Activated CD4-positive, alpha-beta memory T cell treated with anti-CD3 and anti-CD28 coated beads for 36 hours (primary cell): ENCODE data around the gene CDH26. TPM values are rescaled to one million over a fixed set of nuclear protein-coding genes. Genes with fewer than 3 reads are reported as not detected.

Experiments used
- CTCF ChIA-PET: fragments of 350-600 bp; sonication (Branson Sonifier 250); formaldehyde crosslinking; loops from one replicate; lab custom pipeline; 2021; ENCODE audit warnings: antibody characterized with exemption, inconsistent platforms; lab: Charles Lee
- POLR2A ChIA-PET: fragments of 350-600 bp; sonication (Branson Sonifier 250); formaldehyde crosslinking; loops from one replicate; lab custom pipeline; 2021; ENCODE audit warnings: antibody characterized with exemption; lab: Charles Lee
- DNase-seq: peaks from one replicate; pipeline ENCODE4 v3.0.0-alpha.2; 2020
- H3K27ac Mint-ChIP-seq: one replicate; pipeline ENCODE4 v1.8.0; 2021; ENCODE audit warnings: mixed read lengths
- H3K27me3 Mint-ChIP-seq: one replicate; pipeline ENCODE4 v1.8.0; 2021; ENCODE audit warnings: mixed read lengths
- H3K36me3 Mint-ChIP-seq: one replicate; pipeline ENCODE4 v1.8.0; 2021; ENCODE audit warnings: mixed read lengths
- H3K4me1 Mint-ChIP-seq: one replicate; pipeline ENCODE4 v1.8.0; 2021; ENCODE audit warnings: low read depth, mixed read lengths
- H3K4me3 Mint-ChIP-seq: one replicate; pipeline ENCODE4 v1.8.0; 2021; ENCODE audit warnings: mild to moderate bottlenecking, mixed read lengths
- H3K9me3 Mint-ChIP-seq: one replicate; pipeline ENCODE4 v1.8.0; 2021; ENCODE audit warnings: mixed read lengths
- intact Hi-C: fragments of 100-400 bp; cut with micrococcal nuclease; formaldehyde crosslinking; loops from one replicate; pipeline ENCODE4 v1.15.1; 2023
- total RNA-seq, 2 experiments: library from RNA; stranded (reverse); gene quantifications; one replicate each; pipeline ENCODE4 v1.2.3, GENCODE V29; 2021

CDH26 gene
- total RNA-seq, 2 experiments from 2014 or later = 1.5 to 1.6 TPM

DNA sequence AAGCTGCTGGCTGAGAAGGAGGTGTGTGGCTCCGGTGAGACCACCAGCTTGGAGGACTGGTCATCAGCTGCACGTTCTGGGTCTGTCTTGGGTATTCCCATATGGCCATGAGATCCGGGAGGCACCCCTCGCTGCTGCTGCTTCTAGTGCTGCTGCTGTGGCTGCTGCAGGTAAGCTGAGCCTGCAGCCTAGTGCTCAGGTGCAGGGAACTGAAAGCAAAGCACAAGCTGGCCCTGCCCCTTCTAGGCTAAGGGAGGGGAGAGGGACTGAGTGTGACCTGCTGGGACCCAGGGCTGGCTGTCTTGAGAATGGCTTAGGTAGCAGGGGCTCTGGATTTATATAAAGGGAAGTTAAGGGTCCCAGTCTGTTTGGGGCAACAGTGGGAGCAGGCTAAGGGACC lies 403 bp downstream of the CDH26 start:
- peaks cover 4% of the 10 kb centered on the region for H3K36me3 Mint-ChIP-seq
- H3K4me3 Mint-ChIP-seq = no peak overlapping the region
- no peak overlapping the region for H3K27ac Mint-ChIP-seq
- H3K27me3 Mint-ChIP-seq = no peaks in the 10 kb centered on the region
- no peaks in the 10 kb centered on the region for H3K9me3 Mint-ChIP-seq
- DNase-seq = no peak
- intact Hi-C loops = no loop called here
- ChIA-PET POLR2A (no interaction called here), CTCF (interaction anchor here (1.0 kb wide), 1 partner anchor 9 kb away, joined by 4 read pairs; no protein-coding TSS in a partner anchor)
- H3K4me1 Mint-ChIP-seq = no peaks in the 10 kb centered on the region

DNA sequence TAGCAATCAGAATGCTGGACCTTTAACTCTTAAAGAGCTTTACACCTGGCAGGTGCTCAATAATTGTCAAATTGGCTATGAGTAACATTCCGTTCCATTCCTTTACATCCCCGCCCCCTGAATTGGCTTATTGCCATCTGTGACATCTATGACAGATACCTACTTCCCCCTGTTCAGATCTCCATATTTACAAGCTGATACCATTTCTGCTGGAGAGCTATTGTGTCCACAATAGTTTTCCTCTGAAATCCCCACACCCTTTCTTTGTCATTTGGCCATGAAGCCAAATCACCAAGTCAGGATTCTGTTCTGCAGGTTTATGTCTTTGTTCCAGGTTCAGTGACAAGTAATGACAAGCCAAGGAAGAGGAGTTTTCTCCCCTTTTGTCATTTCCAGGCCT lies 3.2 kb downstream of the CDH26 start:
- intact Hi-C loops = no loop called here

DNA sequence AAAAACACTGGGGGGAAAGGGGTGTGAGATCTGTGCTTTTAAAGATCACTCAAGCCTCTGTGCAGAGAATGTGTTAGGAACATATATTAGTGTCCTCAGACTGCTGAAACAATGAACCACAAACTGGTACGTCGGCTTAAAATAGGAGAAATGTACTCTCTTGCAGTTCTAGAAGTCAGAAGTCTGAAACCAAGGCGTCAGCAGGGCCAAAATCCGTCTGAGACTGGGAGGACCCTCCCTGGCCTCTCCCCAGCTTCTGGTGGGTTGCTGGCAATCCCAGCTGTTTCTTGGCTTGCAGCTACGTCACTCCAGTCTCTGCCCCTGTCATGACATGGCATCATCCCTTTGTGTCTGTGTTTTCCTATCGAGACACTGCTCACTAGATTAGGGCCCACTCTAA lies 3.9 kb downstream of the CDH26 start:
- H3K4me1 Mint-ChIP-seq = no peaks in the 10 kb centered on the region
- no peaks in the 10 kb centered on the region for H3K9me3 Mint-ChIP-seq
- no peak for DNase-seq
- intact Hi-C loops = no loop called here
- H3K27me3 Mint-ChIP-seq = no peaks in the 10 kb centered on the region
- no peak overlapping the region for H3K4me3 Mint-ChIP-seq
- ChIA-PET CTCF (interaction anchor here (0.7 to 1.6 kb wide), 2 partner anchors 22 to 28 kb away, joined by 3 to 4 read pairs; partner anchors contain the start of gene SYCP2), POLR2A (no interaction called here)
- no peak overlapping the region for H3K27ac Mint-ChIP-seq
- H3K36me3 Mint-ChIP-seq = peaks cover 4% of the 10 kb centered on the region

More for the DNA sequence above, 3.2 kb downstream of the CDH26 start:
- no peak for DNase-seq
- Mint-ChIP-seq H3K27me3 (no peaks in the 10 kb centered on the region), H3K36me3 (peaks cover 4% of the 10 kb centered on the region), H3K4me1 (no peaks in the 10 kb centered on the region), H3K27ac (no peak overlapping the region), H3K9me3 (no peaks in the 10 kb centered on the region), H3K4me3 (no peak overlapping the region)
- ChIA-PET CTCF (no interaction called here), POLR2A (no interaction called here)

DNA sequence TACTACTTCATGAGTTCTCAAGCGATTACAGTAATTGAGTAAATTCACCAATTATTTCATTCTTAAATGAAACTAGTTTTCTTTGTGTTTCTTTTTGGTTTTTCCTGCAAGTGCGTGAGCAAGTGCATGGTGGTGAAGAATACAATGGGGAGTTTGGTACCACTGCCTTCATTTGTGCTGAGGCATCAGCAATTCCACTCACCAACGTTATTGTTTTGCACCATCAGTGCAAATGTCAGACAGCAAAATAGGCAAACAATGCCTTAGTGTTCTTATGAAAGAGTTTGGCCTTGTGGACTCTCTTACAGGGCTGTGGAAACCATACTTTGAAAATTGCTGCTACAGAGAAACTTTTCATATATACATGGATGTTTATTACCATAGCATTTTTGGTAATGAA lies 8.2 kb downstream of the CDH26 start:
- intact Hi-C loops = no loop called here
- H3K9me3 Mint-ChIP-seq = no peaks in the 10 kb centered on the region
- H3K4me1 Mint-ChIP-seq = no peaks in the 10 kb centered on the region
- CTCF ChIA-PET = no interaction called here
- H3K27me3 Mint-ChIP-seq = no peaks in the 10 kb centered on the region
- H3K36me3 Mint-ChIP-seq = no peaks in the 10 kb centered on the region
- H3K4me3 Mint-ChIP-seq = no peak overlapping the region
- no peak for DNase-seq
- H3K27ac Mint-ChIP-seq = no peak overlapping the region
- POLR2A ChIA-PET = no interaction called here

DNA sequence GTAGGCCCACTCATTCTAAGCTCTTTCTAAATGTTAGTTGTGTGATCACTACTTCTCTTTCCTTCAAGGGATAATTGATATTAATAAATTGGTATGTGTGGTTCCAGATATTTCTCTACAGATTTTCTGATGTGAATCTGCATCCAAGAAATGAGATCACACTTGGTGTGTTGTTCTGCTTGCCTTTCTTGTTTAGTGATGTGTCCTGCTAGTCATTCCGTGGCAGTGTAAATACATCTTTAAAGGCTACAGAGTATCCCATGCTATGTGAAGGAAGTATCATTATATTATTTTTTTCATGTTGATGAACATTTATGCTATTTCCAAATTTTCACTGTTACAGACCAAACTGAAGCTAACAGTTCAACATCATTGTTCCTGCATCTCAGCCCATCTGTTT lies 13.2 kb downstream of the CDH26 start:
- intact Hi-C loops = no loop called here
- Mint-ChIP-seq H3K27ac (no peak overlapping the region), H3K27me3 (no peaks in the 10 kb centered on the region), H3K9me3 (peaks cover 2% of the 10 kb centered on the region), H3K36me3 (peaks cover 2% of the 10 kb centered on the region), H3K4me1 (no peaks in the 10 kb centered on the region), H3K4me3 (no peak overlapping the region)
- ChIA-PET CTCF (interaction anchor here (0.8 kb wide), 1 partner anchor 23 kb away, joined by 3 read pairs; no protein-coding TSS in a partner anchor), POLR2A (no interaction called here)
- DNase-seq = no peak

DNA sequence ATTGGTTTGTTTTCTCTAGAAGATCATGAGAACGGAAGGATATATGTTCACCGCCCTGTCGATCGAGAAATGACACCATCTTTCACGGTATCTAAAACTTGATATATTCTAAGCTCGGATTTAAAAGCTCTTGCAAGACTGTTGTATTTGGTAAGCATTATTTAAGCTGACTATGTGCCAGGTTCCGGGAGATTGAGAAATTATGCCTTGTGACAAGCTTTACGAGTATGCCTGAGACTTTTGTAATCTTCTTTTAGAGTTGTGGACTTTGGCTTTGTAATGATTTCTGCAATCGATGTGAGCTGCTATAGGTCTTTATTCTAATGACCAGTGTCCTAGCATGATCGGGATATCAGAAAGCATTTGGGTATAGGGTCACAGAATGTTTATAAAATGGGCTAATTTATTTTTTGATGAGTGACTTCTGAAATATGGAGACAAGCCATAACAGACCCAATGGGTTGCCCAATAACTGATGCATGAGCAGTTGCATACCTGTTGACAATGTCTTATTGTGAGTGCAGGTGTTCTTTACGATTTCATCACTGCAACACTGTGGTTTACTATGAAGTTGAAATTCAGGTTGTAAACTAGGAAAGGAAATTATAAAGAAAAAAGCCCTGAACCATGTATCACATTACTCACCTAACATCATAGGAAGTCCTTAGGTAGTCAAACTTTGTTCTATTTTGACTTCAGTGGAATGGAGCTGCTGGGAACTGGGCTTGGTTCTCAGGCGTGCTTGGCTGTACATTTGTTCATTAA lies 14.0 kb downstream of the CDH26 start:
- ChIA-PET POLR2A (no interaction called here), CTCF (interaction anchor here (0.8 kb wide), 1 partner anchor 24 kb away, joined by 3 read pairs; no protein-coding TSS in a partner anchor)
- intact Hi-C loops = no loop called here
- H3K36me3 Mint-ChIP-seq = peaks cover 2% of the 10 kb centered on the region
- H3K27ac Mint-ChIP-seq = no peak overlapping the region
- no peak overlapping the region for H3K4me3 Mint-ChIP-seq
- H3K9me3 Mint-ChIP-seq = peaks cover 2% of the 10 kb centered on the region
- no peaks in the 10 kb centered on the region for H3K27me3 Mint-ChIP-seq
- no peak for DNase-seq
- no peaks in the 10 kb centered on the region for H3K4me1 Mint-ChIP-seq

DNA sequence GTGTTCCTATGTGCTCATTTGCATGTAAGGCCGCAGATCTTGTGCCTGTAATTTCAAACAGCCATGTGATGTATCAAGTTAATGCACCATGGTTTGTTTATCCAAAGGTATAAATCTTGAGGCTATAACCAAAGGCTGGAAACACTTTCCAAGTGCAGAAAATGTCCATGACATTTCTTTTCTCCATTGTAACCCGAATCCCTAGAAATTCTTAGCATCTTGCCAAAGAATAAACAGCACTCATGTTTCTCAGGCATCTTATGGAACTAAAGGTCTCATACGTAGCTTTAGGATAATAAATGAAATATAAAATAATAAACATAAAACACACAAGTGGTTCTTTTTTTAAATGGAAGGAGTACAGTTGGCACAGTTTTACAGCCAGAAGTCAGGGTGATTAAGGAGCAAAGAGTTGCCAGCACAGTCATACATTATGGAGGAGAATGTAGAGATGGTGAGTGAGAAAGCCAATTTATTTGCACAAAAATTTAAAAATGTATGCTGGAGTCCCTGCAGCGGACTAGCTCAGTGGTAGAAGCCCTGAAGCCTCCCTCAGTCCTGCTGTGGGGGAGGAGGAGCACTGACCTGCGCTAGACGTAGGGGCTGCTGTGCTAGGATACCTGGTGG lies 18.0 kb downstream of the CDH26 start:
- peaks cover 2% of the 10 kb centered on the region for H3K9me3 Mint-ChIP-seq
- DNase-seq = no peak
- no peak overlapping the region for H3K4me3 Mint-ChIP-seq
- ChIA-PET CTCF (no interaction called here), POLR2A (no interaction called here)
- no peaks in the 10 kb centered on the region for H3K4me1 Mint-ChIP-seq
- no peak overlapping the region for H3K27ac Mint-ChIP-seq
- no peaks in the 10 kb centered on the region for H3K27me3 Mint-ChIP-seq
- peaks cover 2% of the 10 kb centered on the region for H3K36me3 Mint-ChIP-seq
- intact Hi-C loops = no loop called here

DNA sequence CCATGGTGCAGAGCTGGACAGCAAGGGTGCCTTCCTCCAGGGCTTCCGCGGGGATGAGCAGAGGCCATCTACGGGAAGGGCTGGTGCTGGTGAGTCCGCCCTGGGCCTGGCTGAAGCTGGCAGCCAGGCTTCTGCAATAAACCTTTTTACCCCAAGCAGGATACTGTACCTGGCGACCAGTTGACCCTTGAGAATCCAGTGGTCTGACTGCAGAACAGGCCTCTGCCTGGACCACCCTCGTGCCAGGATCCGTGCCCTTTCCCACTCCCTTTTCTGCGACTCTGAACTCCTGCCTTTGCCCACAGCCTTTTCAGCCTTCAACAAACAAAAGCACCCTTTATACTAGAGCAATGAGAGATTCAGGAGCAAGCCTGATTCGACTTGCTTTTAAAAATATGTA lies 18.9 kb downstream of the CDH26 start:
- Mint-ChIP-seq H3K9me3 (peaks cover 2% of the 10 kb centered on the region), H3K27me3 (no peaks in the 10 kb centered on the region), H3K4me1 (no peaks in the 10 kb centered on the region), H3K36me3 (peaks cover 2% of the 10 kb centered on the region), H3K27ac (no peak overlapping the region), H3K4me3 (no peak overlapping the region)
- CTCF ChIA-PET = no interaction called here
- POLR2A ChIA-PET = no interaction called here
- intact Hi-C loops = no loop called here
- no peak for DNase-seq

DNA sequence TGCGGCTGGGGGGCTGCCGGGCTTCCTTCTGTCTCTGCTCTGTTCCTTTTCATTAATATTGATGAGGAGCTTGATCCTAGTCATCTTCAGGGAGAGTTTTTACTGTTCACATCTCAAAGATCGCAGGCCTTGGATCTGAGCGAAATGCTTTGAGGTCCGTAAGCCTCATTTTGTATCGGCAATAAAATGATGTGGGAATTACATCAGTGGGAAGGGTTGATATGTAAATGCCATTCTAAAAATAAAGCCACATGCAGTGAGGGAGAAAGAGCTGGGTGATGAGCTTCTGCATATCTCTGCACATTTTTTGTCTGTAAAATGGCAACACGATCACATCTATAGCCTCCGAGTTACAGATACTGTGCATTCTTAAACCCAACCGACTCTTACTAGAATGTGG lies 24.9 kb downstream of the CDH26 start:
- Mint-ChIP-seq H3K27ac (no peak overlapping the region), H3K9me3 (no peaks in the 10 kb centered on the region), H3K4me1 (no peaks in the 10 kb centered on the region), H3K4me3 (no peak overlapping the region), H3K36me3 (no peaks in the 10 kb centered on the region), H3K27me3 (no peaks in the 10 kb centered on the region)
- intact Hi-C loops = no loop called here
- DNase-seq = no peak
- CTCF ChIA-PET = no interaction called here
- POLR2A ChIA-PET = no interaction called here

DNA sequence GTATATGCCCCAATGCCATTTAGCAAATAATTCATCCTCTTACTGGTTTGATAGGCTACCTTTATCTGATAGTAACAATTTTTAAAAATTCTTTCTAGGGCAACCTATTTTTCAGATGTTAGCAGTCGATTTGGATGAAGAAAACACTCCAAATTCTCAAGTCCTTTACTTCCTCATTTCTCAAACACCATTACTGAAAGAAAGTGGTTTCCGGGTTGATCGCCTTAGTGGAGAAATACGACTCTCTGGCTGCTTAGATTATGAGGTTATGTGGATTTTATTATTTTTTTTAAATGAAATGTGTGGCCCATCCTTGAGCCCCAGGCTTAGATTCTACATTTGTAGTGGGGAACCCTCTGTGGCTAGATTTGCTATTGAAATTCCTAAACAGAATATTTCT lies 26.3 kb downstream of the CDH26 start:
- Mint-ChIP-seq H3K27me3 (no peaks in the 10 kb centered on the region), H3K36me3 (no peaks in the 10 kb centered on the region), H3K9me3 (no peaks in the 10 kb centered on the region), H3K27ac (no peak overlapping the region), H3K4me1 (no peaks in the 10 kb centered on the region), H3K4me3 (no peak overlapping the region)
- no peak for DNase-seq
- CTCF ChIA-PET = no interaction called here
- intact Hi-C loops = no loop called here
- POLR2A ChIA-PET = no interaction called here

DNA sequence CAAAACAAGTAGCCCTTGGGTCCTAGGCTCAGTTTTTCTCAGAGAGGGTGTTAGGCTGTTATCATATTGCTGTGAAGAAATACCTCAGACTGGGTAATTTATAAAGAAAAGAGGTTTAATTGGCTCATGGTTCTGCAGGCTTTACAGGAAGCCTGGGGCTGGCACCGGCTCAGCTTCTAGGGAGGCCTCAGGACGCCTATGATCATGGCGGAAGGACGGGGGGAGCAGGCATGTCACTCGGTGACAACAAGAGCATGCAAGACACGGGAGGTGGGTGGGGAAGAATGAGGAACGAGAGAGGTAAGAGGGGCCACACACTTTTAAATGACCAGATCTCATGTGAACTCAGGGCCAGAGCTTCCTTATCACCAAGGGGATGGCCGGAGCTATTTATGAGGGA lies 26.9 kb downstream of the CDH26 start:
- no peak overlapping the region for H3K27ac Mint-ChIP-seq
- no peaks in the 10 kb centered on the region for H3K36me3 Mint-ChIP-seq
- no peak overlapping the region for H3K4me3 Mint-ChIP-seq
- CTCF ChIA-PET = interaction anchor here (1.2 kb wide), 1 partner anchor 35 kb away, joined by 3 read pairs; no protein-coding TSS in a partner anchor
- DNase-seq = no peak
- intact Hi-C loops = no loop called here
- no peaks in the 10 kb centered on the region for H3K4me1 Mint-ChIP-seq
- no peaks in the 10 kb centered on the region for H3K9me3 Mint-ChIP-seq
- POLR2A ChIA-PET = no interaction called here
- no peaks in the 10 kb centered on the region for H3K27me3 Mint-ChIP-seq

DNA sequence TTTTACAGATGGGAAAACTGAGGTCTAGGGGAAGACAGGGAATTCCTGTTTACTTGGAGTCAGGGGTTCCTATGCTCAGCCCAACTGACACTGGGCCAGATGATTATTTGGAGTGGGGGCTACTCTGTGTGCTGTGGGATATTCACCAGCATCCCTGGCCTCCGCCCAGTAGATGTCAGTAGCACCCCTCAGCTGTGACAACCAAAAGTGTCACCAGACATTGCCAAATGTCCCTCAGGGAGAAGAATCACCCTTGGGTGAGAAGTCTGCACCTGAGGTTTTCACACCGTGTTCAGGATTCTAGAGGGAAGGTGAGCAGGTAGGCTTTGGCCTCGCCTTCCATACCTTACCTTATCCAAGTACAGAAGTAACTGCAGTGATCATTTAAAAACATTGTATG lies 27.6 kb downstream of the CDH26 start:
- ChIA-PET CTCF (interaction anchor here (1.2 kb wide), 1 partner anchor 36 kb away, joined by 3 read pairs; no protein-coding TSS in a partner anchor), POLR2A (no interaction called here)
- no peaks in the 10 kb centered on the region for H3K9me3 Mint-ChIP-seq
- H3K27ac Mint-ChIP-seq = no peak overlapping the region
- H3K36me3 Mint-ChIP-seq = no peaks in the 10 kb centered on the region
- intact Hi-C loops = no loop called here
- no peaks in the 10 kb centered on the region for H3K4me1 Mint-ChIP-seq
- H3K4me3 Mint-ChIP-seq = no peak overlapping the region
- DNase-seq = peak; percentile 19
- no peaks in the 10 kb centered on the region for H3K27me3 Mint-ChIP-seq
